Neural progenitor cell (in vitro differentiated cells): ENCODE measurements around the gene CEP97. TPM values are rescaled to one million over a fixed set of nuclear protein-coding genes. Genes with fewer than 3 reads are reported as not detected.

ENCODE experiments used
- DNase-seq: peaks from one replicate; pipeline ENCODE4 v3.0.0-alpha.2; 2016; ENCODE audit warnings: low spot score
- H2AFZ ChIP-seq: fragments of 200-600 bp; sonication (generic); replicated peaks from 2 replicates; pipeline ENCODE4 v1.6.1; 2016; ENCODE audit warnings: antibody characterized with exemption
- H3F3A ChIP-seq: fragments of 200-600 bp; sonication (generic); 2 replicates; pipeline ENCODE4 v1.6.1; 2016; ENCODE audit warnings: antibody characterized with exemption, low read depth
- H3K27ac ChIP-seq: fragments of 200-600 bp; sonication (generic); 2 replicates; pipeline ENCODE4 v1.5.1; 2016; ENCODE audit warnings: mild to moderate bottlenecking
- H3K27me3 ChIP-seq: fragments of 200-600 bp; sonication (generic); 2 replicates; pipeline ENCODE4 v1.6.1; 2016; ENCODE audit warnings: mild to moderate bottlenecking, moderate library complexity
- H3K36me3 ChIP-seq: fragments of 200-600 bp; sonication (generic); 2 replicates; pipeline ENCODE4 v1.5.1; 2016
- H3K4me1 ChIP-seq: fragments of 200-600 bp; sonication (generic); 2 replicates; pipeline ENCODE4 v1.6.1; 2016; ENCODE audit warnings: mixed run types
- H3K4me2 ChIP-seq: fragments of 200-600 bp; sonication (generic); 2 replicates; pipeline ENCODE4 v1.6.1; 2016
- H3K4me3 ChIP-seq: fragments of 200-600 bp; sonication (generic); 2 replicates; pipeline ENCODE4 v1.5.1; 2016
- H3K79me2 ChIP-seq: fragments of 200-600 bp; sonication (generic); 2 replicates; pipeline ENCODE4 v1.6.1; 2016; ENCODE audit warnings: low read depth
- H3K9ac ChIP-seq: fragments of 200-600 bp; sonication (generic); 2 replicates; pipeline ENCODE4 v1.6.1; 2016
- H3K9me3 ChIP-seq: fragments of 200-600 bp; sonication (generic); 2 replicates; pipeline ENCODE4 v1.5.1; 2016; ENCODE audit warnings: low read depth
- H4K20me1 ChIP-seq: fragments of 200-600 bp; sonication (generic); 2 replicates; pipeline ENCODE4 v1.6.1; 2016; ENCODE audit warnings: low read depth
- H3K27ac Mint-ChIP-seq: 3 replicates; pipeline ENCODE4 v1.8.0; 2021; ENCODE audit warnings: mixed read lengths
- H3K27me3 Mint-ChIP-seq: 2 replicates; pipeline ENCODE4 v1.8.0; 2022; ENCODE audit warnings: low read depth, mild to moderate bottlenecking, inconsistent platforms, moderate library complexity, mixed read lengths; ENCODE audit not compliant: insufficient read depth
- H3K36me3 Mint-ChIP-seq: 3 replicates; pipeline ENCODE4 v1.8.0; 2021; ENCODE audit warnings: mixed read lengths
- H3K4me1 Mint-ChIP-seq: 3 replicates; pipeline ENCODE4 v1.8.0; 2021; ENCODE audit warnings: mixed read lengths
- H3K4me3 Mint-ChIP-seq: 3 replicates; pipeline ENCODE4 v1.8.0; 2021; ENCODE audit warnings: mild to moderate bottlenecking, moderate library complexity, mixed read lengths
- H3K9me3 Mint-ChIP-seq: 3 replicates; pipeline ENCODE4 v1.8.0; 2020; ENCODE audit warnings: mixed read lengths
- CTCF ChIP-seq: fragments of 200-600 bp; sonication (generic); IDR thresholded peaks from 2 replicates; pipeline ENCODE4 v1.5.1; 2017; ENCODE audit warnings: antibody characterized with exemption, mild to moderate bottlenecking
- EZH2 ChIP-seq: fragments of 200-600 bp; sonication (generic); IDR thresholded peaks from 2 replicates; pipeline ENCODE4 v1.6.1; 2017; ENCODE audit warnings: antibody characterized with exemption, mild to moderate bottlenecking, moderate library complexity
- EZH2phosphoT487 ChIP-seq: fragments of 200-600 bp; sonication (generic); IDR thresholded peaks from 2 replicates; pipeline ENCODE4 v1.6.1; 2017; ENCODE audit warnings: antibody characterized with exemption
- total RNA-seq: library from RNA; depleted of rRNA; stranded (reverse); fragments of >200 nt; gene quantifications from 2 replicates; pipeline ENCODE4 v1.2.3, GENCODE V29; 2015; ENCODE audit warnings: low replicate concordance

Gene CEP97
- total RNA-seq, 1 donor from 2014 or later: 46.1 TPM

- Histone ChIP-seq H3K4me3 (no peak overlapping the region), H4K20me1 (peaks cover 45% of the 10 kb centered on the region), H3K4me1 (peaks cover 7% of the 10 kb centered on the region), H2AFZ (no peak overlapping the region), H3K4me2 (no peak overlapping the region), H3K27ac (no peak overlapping the region), H3K9ac (no peak overlapping the region), H3K9me3 (no peaks in the 10 kb centered on the region), H3K36me3 (peaks cover 30% of the 10 kb centered on the region), H3K27me3 (no peaks in the 10 kb centered on the region), H3F3A (peaks cover 91% of the 10 kb centered on the region), H3K79me2 (peaks cover 43% of the 10 kb centered on the region)
- Mint-ChIP-seq H3K4me1 (peaks cover 20% of the 10 kb centered on the region), H3K9me3 (no peaks in the 10 kb centered on the region), H3K4me3 (no peak overlapping the region), H3K27ac (no peak overlapping the region), H3K27me3 (peaks cover 6% of the 10 kb centered on the region), H3K36me3 (peaks cover 31% of the 10 kb centered on the region)
- TF ChIP-seq EZH2 (no peak), CTCF (no peak), EZH2phosphoT487 (no peak)
- DNase-seq: no peak
These were observed 43.9 kb upstream of the CEP97 start for GRCh38 chr3:101680466-101680865.

GRCh38 chr3:101685050-101685400 lies 39.4 kb upstream of the CEP97 start:
- Histone ChIP-seq H3K36me3 (peaks cover 35% of the 10 kb centered on the region), H3K79me2 (peaks cover 54% of the 10 kb centered on the region), H3K27ac (no peak overlapping the region)

GRCh38 chr3:101685870-101686307 lies 38.5 kb upstream of the CEP97 start:
- Mint-ChIP-seq H3K27me3 (no peaks in the 10 kb centered on the region), H3K27ac (peak overlapping the region; percentile 99), H3K4me1 (peaks cover 22% of the 10 kb centered on the region), H3K4me3 (peak overlapping the region; percentile 99), H3K9me3 (no peaks in the 10 kb centered on the region), H3K36me3 (peaks cover 25% of the 10 kb centered on the region)
- H3K4me3 ChIP-seq: peak overlapping the region; percentile 92
- peak overlapping the region; percentile 99 for H3K9ac ChIP-seq
- H3K4me2 ChIP-seq: peak overlapping the region; percentile 92
- H3K9me3 ChIP-seq: no peaks in the 10 kb centered on the region
- H2AFZ ChIP-seq: peak overlapping the region; percentile 71
- peaks cover 54% of the 10 kb centered on the region for H3K79me2 ChIP-seq
- H3K27me3 ChIP-seq: no peaks in the 10 kb centered on the region
- H3F3A ChIP-seq: peaks cover 52% of the 10 kb centered on the region
- no peak for DNase-seq
- H3K36me3 ChIP-seq: peaks cover 30% of the 10 kb centered on the region
- peak overlapping the region; percentile 95 for H3K27ac ChIP-seq
- H4K20me1 ChIP-seq: peaks cover 49% of the 10 kb centered on the region
- H3K4me1 ChIP-seq: peaks cover 10% of the 10 kb centered on the region
- no peak for TF ChIP-seq EZH2
- TF ChIP-seq EZH2phosphoT487: no peak
- TF ChIP-seq CTCF: no peak

More at GRCh38 chr3:101685050-101685400, 39.4 kb upstream of the CEP97 start:
- Histone ChIP-seq H3K27me3 (no peaks in the 10 kb centered on the region), H3F3A (peaks cover 60% of the 10 kb centered on the region), H3K4me1 (peaks cover 10% of the 10 kb centered on the region), H3K9ac (peak overlapping the region; percentile 99), H4K20me1 (peaks cover 49% of the 10 kb centered on the region), H3K4me2 (peak overlapping the region; percentile 92), H3K4me3 (peak overlapping the region; percentile 92), H2AFZ (no peak overlapping the region), H3K9me3 (no peaks in the 10 kb centered on the region)
- TF ChIP-seq EZH2phosphoT487 (no peak), EZH2 (no peak), CTCF (no peak)
- H3K27me3 Mint-ChIP-seq: no peaks in the 10 kb centered on the region
- no peak for DNase-seq
- no peak overlapping the region for H3K27ac Mint-ChIP-seq
- H3K4me1 Mint-ChIP-seq: peaks cover 19% of the 10 kb centered on the region
- no peaks in the 10 kb centered on the region for H3K9me3 Mint-ChIP-seq
- peak overlapping the region; percentile 99 for H3K4me3 Mint-ChIP-seq
- peaks cover 32% of the 10 kb centered on the region for H3K36me3 Mint-ChIP-seq
